BJ (cell line): ENCODE results near the gene ALG3. TPM values are rescaled to one million over a fixed set of nuclear protein-coding genes. Genes with fewer than 3 reads are reported as not detected.

Source experiments
- CTCF ChIA-PET: fragments of 350-600 bp; formaldehyde crosslinking; extraction: SDS; loops from one replicate; lab custom pipeline; 2021; ENCODE audit warnings: antibody characterized with exemption, inconsistent platforms; lab: Yijun Ruan, JAX
- POLR2A ChIA-PET: fragments of 300-600 bp; sonication (Branson Sonifier 250); formaldehyde crosslinking; extraction: SDS; loops from one replicate; lab custom pipeline; 2021; ENCODE audit warnings: antibody characterized with exemption; lab: Charles Lee
- DNase-seq: peaks from one replicate; pipeline ENCODE4 v3.0.0-alpha.2; 2011; ENCODE audit warnings: low read depth
- H3K27me3 ChIP-seq: 2 replicates; pipeline ENCODE4 v1.6.0; 2011; ENCODE audit warnings: low read length; ENCODE audit not compliant: control insufficient read depth, insufficient read depth
- H3K36me3 ChIP-seq: 2 replicates; pipeline ENCODE4 v1.5.1; 2011; ENCODE audit warnings: low read length; ENCODE audit not compliant: control insufficient read depth, insufficient read depth
- H3K4me3 ChIP-seq: 2 replicates; pipeline ENCODE4 v1.5.1; 2011; ENCODE audit warnings: low read depth, mild to moderate bottlenecking, control low read depth, low read length
- polyA plus RNA-seq: library from polyadenylated mRNA; depleted of rRNA; stranded (reverse); fragments of >200 nt; gene quantifications from 2 replicates; pipeline ENCODE4 v1.2.3, GENCODE V29; 2011; rRNA removed
- small RNA-seq: library from RNA; depleted of rRNA; stranded (forward); fragments of <200 nt; gene quantifications from one replicate; pipeline ENCODE3, GENCODE V24; 2012; ENCODE audit warnings: low replicate concordance, low read depth; ENCODE audit not compliant: insufficient read length
- TF ChIP-seq, protein P1 (sequence below): IDR thresholded peaks from 2 replicates; pipeline ENCODE4 v1.5.1; 2011; ENCODE audit warnings: low read depth, mild to moderate bottlenecking, control low read depth, inconsistent platforms, low read length, moderate library complexity; ENCODE audit not compliant: insufficient read depth

ALG3 gene
- polyA plus RNA-seq, 1 experiment = 68.9 TPM

DNA sequence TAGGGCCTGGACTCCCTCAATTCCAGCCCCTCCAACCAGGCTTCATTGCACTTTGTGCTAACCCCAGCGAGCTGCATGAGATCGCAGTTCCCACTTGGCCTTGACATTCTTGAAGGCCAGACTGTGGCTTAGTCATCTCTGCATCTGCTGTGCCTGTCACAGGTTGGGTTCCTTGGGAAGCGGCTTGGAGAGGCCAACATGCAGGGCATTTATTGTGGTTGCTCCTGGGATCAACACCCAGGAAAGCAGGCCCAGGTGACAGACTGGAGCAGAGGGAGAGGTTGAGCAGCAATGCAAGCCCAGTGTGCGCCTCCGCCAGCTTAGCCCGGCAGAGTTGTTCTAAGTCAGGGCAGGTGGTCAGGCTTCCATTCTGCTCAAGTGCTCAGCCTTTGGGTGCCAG lies 52.2 kb downstream of the ALG3 start:
- POLR2A ChIA-PET = no interaction called here

DNA sequence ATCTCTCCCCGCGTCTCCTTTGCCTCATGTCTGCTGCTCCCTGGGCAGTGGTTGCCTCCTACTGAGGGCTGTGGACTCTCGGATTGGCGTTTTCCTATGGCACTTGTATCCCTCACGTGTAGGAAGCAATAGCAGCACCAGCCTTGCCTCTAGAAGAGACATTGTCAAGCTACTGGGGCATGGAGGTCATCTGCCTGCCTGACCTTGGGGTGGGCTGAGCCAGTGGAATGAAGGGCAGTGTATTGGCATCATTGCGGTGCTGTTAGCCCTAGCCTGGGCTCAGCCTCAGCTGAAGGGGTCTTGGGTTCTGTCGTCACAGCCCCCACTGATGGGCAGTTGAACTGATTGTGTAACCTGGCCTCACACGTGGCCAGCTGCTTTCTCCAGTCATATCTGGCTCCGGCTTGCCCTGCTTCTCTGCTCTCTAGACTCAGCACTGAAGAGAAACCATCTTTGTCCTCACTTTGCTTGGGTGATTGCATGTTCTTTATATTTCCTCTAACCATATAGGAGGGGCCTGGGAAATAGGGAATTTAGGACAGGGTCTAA lies 54.7 kb downstream of the ALG3 start:
- H3K4me3 ChIP-seq = no peak overlapping the region
- TF ChIP-seq, protein P1, sequence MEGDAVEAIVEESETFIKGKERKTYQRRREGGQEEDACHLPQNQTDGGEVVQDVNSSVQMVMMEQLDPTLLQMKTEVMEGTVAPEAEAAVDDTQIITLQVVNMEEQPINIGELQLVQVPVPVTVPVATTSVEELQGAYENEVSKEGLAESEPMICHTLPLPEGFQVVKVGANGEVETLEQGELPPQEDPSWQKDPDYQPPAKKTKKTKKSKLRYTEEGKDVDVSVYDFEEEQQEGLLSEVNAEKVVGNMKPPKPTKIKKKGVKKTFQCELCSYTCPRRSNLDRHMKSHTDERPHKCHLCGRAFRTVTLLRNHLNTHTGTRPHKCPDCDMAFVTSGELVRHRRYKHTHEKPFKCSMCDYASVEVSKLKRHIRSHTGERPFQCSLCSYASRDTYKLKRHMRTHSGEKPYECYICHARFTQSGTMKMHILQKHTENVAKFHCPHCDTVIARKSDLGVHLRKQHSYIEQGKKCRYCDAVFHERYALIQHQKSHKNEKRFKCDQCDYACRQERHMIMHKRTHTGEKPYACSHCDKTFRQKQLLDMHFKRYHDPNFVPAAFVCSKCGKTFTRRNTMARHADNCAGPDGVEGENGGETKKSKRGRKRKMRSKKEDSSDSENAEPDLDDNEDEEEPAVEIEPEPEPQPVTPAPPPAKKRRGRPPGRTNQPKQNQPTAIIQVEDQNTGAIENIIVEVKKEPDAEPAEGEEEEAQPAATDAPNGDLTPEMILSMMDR = no peak
- POLR2A ChIA-PET = interaction anchor here (0.5 kb wide), 1 partner anchor 18 kb away, joined by 15 read pairs; no protein-coding TSS in a partner anchor
- H3K36me3 ChIP-seq = peaks cover 38% of the 10 kb centered on the region
- H3K27me3 ChIP-seq = no peaks in the 10 kb centered on the region
- CTCF ChIA-PET = interaction anchor here (0.9 kb wide), 1 partner anchor 33 kb away, joined by 3 read pairs; no protein-coding TSS in a partner anchor
- DNase-seq = no peak

More for the DNA sequence above, 52.2 kb downstream of the ALG3 start:
- TF ChIP-seq, protein P1 = no peak
- no peak for DNase-seq
- peaks cover 24% of the 10 kb centered on the region for H3K36me3 ChIP-seq
- CTCF ChIA-PET = interaction anchor here (0.8 to 1.8 kb wide), 3 partner anchors 9 to 31 kb away, joined by 3 to 7 read pairs (median 3); no protein-coding TSS in a partner anchor
- H3K4me3 ChIP-seq = no peak overlapping the region
- no peaks in the 10 kb centered on the region for H3K27me3 ChIP-seq

DNA sequence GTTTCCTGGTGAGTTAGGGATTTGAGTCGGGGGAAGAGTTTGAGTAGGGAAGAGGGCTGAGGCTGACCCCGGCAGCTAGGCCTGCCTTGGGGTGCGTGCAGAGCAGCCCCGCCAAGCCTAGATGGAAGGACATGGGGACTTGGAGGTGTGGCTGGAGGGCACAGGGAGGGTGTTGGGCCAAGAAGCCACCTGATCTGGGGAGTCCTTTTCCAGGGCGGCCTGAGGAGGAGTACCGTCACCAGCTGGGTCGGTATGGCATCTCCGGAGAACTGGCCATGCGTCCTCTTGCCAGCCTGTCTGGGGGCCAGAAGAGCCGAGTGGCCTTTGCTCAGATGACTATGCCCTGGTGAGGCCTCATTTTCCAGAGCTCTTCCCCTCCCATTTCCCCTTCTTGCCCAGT lies 55.9 kb downstream of the ALG3 start:
- H3K27me3 ChIP-seq = no peaks in the 10 kb centered on the region
- H3K4me3 ChIP-seq = no peak overlapping the region
- CTCF ChIA-PET = interaction anchor here (0.9 kb wide), 2 partner anchors 34 to 58 kb away, joined by 3 read pairs; partner anchors contain the start of gene EIF2B5
- H3K36me3 ChIP-seq = peaks cover 48% of the 10 kb centered on the region
- POLR2A ChIA-PET = no interaction called here
- TF ChIP-seq, protein P1 = no peak
- DNase-seq = no peak

Small RNAs within 50 kb of the gene (small RNA-seq; reads per million reads assigned to genes)
- gene MIR1224 = not detected

Other genes starting within 250 kb of the ALG3 start
- 16.5 and 16.9 TPM in 2 replicates for gene ABCC5, start 231.1 kb downstream of the ALG3 start, polyA plus RNA-seq
- not detected in 2 replicates for gene HTR3D, start 217.2 kb downstream of the ALG3 start, polyA plus RNA-seq
- gene HTR3C, start 195.9 kb downstream of the ALG3 start, polyA plus RNA-seq = not detected in 2 replicates
- gene HTR3E, start 151.9 kb downstream of the ALG3 start, polyA plus RNA-seq = not detected in 2 replicates
- gene EIF2B5, start 113.6 kb downstream of the ALG3 start, polyA plus RNA-seq = 31.0 and 32.9 TPM in 2 replicates
- 24.4 and 33.9 TPM in 2 replicates for gene DVL3, start 93.6 kb downstream of the ALG3 start, polyA plus RNA-seq
- 1,059 and 1,761 TPM in 2 replicates for gene AP2M1, start 74.1 kb downstream of the ALG3 start, polyA plus RNA-seq
- 65.2 and 82.8 TPM in 2 replicates for gene ABCF3, start 62.8 kb downstream of the ALG3 start, polyA plus RNA-seq
- gene VWA5B2, start 19.4 kb downstream of the ALG3 start, polyA plus RNA-seq = not detected in 2 replicates
- gene EEF1AKMT4, start 710 bp upstream of the ALG3 start, polyA plus RNA-seq = 5.6 and 7.3 TPM in 2 replicates
- 0.17 and 0.28 TPM in 2 replicates for gene CAMK2N2, start 12.6 kb upstream of the ALG3 start, polyA plus RNA-seq
- not detected in 2 replicates for gene ECE2, start 27.1 kb upstream of the ALG3 start, polyA plus RNA-seq
- gene PSMD2, start 50.3 kb upstream of the ALG3 start, polyA plus RNA-seq = 262 and 330 TPM in 2 replicates
- 222 and 370 TPM in 2 replicates for gene EIF4G1, start 65.6 kb upstream of the ALG3 start, polyA plus RNA-seq
- 5.4 and 9.3 TPM in 2 replicates for gene FAM131A, start 88.6 kb upstream of the ALG3 start, polyA plus RNA-seq
- 1.6 and 2.6 TPM in 2 replicates for gene CLCN2, start 112.6 kb upstream of the ALG3 start, polyA plus RNA-seq
- 72.0 and 93.6 TPM in 2 replicates for gene POLR2H, start 112.7 kb upstream of the ALG3 start, polyA plus RNA-seq
- gene THPO, start 129.2 kb upstream of the ALG3 start, polyA plus RNA-seq = 0.20 and 0.36 TPM in 2 replicates
- 0.83 and 1.5 TPM in 2 replicates for gene CHRD, start 131.1 kb upstream of the ALG3 start, polyA plus RNA-seq